CMK (cell line): Measurements from ENCODE around the gene JMJD7.
A peak's percentile ranks its signal among the peaks of the same experiment; 100 is the strongest.

ENCODE experiments used
- DNase-seq: peaks from one replicate; pipeline ENCODE4 v3.0.0-alpha.2; 2010; ENCODE audit warnings: low read depth

JMJD7 gene

DNA sequence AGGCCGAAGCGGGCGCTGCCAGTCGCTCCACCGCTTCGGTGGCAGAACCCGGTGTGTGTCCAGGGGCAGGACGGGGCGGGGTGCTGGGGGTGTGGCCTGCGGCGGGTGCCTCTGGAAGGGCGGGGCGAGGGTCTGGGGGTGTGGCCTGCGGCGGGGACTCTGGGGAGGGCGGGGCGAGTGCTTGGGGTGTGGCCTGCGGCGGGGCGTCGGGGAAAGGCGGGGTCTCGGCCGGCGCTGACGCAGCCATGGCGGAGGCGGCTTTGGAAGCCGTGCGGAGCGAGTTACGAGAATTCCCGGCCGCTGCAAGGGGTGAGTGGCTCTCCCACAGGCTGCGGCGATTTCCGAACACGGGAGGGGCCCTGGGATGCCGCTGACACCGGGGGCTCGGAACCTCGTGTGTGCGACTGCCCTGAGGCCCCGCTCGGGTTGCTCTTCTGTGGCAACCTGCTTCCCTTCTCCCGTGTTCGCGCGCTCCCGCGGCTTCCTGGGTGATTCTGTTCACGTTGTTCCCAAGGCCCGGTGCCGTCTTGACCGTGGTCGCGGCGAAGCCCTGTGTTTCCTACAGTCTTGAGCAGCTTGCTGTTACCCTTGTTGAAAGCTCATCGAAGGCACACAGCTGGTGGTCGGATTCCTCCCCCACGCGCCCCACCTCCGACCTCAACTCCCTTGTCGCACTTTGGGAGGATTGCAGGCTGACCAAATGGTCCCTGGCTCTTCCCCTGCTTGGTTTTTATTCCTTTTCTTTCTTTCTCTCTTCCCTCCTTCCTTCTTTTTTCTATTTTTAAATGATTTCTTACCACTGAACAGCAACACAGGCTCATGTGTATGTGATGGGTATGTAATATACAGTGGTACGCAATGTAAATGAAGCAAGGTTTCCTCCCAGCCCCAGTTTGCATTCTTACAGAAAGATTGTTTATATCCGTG is at the start of gene JMJD7:
Gene JMJD7, plus strand, starts transcription at position 213 of the 927 bp plus-strand sequence. Its CDS starts 33 bp downstream, at position 246.
- peak; percentile 61 for DNase-seq

DNA sequence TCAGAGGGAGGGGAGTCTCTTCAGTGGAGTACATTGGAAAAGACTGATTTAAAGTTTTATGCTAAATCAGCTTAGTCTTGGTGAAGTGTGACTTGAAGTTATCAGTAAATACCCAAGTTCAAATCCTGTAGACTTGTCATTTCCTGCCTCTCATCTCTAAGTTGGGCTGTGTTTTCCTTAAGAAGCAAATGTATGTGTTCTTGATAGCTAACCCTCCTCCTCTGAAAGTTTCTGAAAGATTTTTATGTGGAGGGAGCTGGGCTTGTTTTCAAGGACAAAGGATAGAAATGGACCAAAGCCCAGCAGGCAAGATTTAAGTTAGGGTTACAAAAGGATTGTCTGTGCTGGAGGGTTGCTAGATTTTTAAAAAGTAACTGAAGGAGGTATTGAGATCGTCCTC is 49.4 kb upstream of the JMJD7 start:
- DNase-seq, result no peak

DNA sequence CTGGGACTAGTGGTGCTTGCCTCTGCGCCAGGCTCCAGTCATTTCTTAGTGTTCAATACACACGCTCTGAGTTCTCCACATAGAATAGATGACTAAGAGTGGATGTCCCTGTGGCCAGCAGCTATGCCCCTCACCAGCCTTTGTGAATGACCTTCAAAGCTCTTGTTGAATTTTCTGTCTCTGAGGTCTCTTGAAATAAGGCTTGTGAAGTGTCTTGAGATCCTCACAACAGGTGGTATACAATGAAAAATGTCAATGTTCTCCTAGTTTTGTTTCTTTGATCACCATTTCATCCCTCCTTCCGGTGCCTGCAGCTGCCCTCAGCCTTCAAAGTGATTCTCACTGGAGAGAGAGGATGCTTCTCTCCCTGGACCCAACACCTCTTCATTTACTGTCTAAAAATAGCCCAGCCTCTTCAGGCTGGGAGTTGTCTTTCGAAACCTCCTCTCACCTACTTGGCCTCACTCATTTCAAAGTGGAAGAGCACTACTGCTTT is 48.2 kb upstream of the JMJD7 start:
- DNase-seq, result no peak

DNA sequence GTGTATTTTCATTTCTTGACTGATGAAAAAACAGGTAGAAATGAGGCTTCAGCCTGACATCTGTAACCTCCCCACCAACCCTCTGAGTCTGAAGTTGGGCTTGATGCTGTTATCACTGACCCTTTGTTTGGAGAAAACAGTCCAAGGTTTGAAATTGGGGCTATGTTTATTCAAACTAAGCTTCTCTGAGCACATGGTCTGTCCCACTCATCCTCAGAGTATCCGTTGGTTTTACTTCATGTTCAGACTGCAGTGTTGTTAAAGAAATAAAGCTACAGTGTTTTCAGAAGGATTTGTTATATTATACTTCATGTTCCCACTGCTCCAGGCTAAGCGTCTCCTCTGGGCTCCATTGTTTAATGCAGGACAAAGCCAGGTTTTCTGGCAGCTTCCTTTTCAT is 47.6 kb upstream of the JMJD7 start:
- DNase-seq, result no peak

DNA sequence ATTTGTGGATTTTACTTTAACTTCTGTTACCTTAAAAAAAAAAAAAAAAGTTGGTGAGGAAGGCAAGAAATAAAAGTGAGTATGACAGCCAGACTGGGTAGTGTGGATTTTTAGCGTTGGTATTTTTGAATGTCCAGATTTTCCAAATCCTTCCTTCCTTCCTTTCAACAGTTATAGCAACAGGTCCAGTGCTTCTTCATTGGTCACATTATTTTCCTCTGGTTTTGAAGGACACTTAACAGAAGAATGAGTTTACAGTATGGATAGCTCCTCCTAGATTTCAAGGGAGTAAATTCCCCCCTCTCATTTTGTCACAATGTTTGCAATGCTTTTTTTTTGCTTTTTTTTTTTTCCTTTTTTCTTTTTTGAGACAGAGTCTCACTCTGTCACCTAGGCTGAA is 47.2 kb upstream of the JMJD7 start:
- DNase-seq, result no peak

DNA sequence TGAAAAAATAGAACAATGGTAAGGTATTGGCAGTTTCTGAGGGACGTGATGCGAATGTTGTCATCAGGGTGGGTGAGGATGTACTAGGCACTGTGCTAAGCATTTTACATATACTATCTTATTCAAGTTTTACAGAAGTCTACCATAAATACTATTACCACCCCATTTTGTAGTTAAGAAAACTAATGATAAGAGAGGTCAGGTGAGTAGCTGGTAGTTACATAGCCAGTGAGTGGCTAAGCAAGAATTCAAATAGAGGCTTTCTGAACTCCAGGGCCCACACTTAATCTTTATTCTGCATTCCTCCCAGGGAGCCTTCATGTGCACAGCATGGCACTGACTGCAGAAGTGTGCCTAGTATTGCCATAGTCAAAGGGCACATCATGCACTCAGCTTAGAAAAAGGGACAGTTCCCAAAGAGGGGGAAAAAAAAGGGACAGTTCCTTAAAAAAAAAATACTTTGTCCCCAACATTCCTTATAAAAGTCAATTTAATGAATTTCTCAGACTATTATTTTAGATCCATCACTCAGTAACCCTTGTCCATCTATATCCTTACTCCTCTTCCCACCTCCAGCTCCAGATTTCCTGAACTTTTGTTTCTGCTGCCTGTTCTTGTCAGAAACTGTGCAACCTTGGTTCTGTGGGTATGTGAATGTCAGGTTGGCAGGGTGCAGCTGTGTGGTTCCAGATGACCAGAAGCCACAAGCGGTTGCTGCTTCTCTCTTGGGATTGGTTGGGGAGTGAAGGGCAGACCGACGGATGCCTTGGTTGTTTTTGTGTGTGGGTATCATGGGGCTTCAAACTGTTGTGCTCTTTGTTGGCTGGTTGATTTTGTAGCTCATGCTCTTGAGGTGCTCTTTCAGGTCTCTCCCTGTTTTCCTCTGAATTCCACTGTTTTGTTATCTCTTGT is 45.3 kb upstream of the JMJD7 start:
- DNase-seq, result no peak

DNA sequence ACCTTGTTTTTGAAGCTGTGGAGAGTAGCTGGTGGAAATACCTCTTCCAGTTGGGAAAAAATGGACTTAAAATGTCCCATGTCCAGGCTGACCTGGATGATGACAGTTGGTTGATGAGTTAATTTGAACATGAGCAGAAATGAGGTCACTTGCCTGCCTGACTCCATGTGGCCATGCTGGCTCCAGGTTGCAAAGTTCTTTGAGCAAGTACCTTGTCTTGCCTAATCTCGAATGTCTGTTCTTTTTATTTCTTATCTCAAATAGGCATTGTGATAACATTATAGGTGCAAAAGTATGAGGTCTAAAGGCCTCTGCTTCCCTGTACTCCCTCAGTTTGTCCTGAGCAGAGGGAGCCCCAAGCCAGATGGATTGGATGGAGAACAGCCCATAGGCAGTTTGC is 44.6 kb upstream of the JMJD7 start:
- DNase-seq, result no peak

DNA sequence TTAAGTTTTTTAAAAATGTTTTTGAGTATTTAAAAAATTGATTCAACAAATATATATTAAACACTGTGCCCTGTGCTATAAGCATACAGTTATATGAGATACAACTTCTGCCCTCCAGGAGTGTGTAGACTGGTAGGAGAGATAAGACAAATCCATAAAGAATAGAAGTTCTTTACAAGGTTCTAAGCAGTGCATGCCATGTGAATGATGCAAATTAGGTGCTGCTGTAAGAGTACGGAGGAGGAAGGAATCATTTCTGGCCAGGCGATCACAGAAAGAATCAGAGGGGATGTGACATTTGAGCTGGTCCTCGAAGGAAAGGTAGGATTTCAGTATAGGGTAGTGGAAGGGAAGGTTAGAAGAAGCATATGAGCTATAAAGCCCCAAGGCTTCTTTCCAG is 39.6 kb upstream of the JMJD7 start:
- DNase-seq, result no peak

DNA sequence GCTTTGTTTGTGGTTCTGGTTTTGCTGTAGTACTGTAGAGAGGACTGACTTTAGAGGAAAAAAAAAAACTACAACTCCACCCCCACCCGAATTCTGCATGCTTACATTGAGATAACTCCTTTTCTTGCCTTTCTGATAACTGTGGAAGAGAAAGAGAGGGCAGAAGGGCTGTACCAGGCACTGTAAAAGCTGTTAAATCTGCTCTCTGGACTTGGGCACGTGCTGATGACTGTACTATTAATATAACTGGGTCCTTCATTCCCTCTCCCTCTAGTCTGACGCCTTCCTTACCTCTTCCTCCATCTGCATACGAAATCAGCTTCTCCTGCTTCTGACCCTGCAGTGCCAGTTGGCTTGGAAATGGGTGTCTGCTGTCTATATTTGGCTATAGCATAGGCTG is 38.7 kb upstream of the JMJD7 start:
- DNase-seq, result no peak

DNA sequence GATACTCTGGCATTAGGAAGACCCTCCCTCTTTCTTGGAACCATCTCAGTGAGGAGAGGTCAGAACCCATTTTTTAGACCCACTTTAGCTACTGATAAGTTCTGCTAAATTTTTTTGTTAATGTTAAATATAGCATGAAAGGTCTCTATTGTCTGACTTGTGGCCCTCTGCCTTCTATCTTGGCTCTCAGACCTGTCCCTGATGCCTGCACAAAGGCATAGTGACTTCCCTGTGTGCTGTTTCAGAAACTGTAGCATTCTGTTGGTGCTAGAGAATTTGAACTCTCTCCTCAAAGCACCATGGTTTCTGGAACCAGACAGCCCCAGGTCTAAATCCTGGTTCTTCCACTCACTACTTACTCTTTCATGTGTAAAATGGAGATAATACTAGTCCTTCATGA is 38.2 kb upstream of the JMJD7 start:
- DNase-seq, result no peak

DNA sequence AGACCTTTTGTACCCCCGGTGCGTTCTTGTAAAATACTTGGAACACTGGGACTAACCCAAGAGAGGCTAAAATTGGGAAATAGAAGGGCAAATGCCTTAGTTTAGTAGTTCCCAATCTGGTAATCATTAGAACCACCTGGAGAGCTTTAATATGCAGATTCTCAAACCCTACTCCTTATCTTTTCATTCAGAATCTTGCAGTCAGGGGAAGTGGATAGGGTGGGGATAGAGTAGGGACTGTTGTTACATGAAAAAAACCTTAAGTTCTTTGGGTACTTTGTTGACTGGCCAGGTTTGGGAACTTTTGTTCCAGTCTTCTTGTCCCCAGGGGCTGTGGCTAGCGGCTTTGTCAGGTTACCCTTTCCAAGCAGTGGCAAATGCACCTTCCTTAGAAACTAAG is 37.7 kb upstream of the JMJD7 start:
- peak; percentile 30 for DNase-seq

DNA sequence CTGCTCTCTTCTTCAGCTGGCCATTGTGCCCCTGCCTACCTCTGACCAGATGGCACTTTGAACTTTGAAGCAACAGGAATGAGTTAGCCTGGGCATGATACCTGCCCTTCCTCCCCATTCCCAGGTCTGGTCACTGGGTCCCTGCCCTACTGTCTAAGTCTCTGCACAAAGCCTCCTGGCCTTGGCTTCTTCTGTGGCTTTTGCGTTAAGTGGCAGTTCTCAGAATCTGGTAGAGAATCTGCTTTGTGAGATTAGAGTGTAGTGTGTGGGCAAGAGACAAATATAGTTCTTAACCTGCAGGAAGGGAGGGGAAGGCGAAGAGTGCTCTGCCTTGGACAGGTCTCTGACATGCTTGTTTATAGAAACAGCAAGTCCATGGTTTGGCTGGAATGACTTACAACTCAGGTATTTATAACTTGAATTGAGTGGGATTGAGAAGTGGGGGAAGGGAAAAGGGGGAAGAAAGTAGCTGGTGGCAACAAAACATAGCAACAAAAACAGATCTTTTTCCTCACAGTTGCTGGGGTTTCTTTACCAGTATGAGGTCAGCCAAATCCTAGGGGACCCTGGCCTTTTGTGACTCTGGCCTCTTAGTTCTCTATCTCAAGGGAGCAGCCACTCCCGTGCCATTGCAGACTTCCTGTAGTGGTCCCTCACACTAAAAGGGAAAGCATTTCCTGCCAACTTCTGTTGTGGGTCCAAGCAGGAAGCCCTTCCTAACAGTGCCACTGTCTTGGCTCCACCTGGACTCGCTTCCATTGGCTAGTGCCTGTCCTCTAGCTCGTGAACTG is 36.9 kb upstream of the JMJD7 start:
- DNase-seq, result peak; percentile 85

DNA sequence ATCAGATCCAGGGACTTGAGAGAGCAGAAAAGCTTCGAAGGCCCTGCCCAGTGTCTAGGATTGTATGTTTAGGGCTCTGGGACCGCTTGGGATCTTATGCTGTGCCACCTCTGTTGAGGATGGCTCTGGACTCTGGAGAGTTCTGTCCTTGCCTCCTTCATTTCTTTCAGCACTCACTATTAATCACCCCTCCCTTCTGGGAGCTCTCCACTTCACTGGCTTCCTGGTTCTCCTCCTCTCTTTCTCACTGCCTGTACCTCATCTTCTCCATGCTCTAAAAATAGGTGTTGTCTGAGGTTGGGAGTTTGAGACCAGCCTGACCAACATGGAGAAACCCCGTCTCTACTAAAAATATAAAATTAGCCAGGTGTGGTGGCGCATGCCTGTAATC is 36.4 kb upstream of the JMJD7 start:
- no peak for DNase-seq

DNA sequence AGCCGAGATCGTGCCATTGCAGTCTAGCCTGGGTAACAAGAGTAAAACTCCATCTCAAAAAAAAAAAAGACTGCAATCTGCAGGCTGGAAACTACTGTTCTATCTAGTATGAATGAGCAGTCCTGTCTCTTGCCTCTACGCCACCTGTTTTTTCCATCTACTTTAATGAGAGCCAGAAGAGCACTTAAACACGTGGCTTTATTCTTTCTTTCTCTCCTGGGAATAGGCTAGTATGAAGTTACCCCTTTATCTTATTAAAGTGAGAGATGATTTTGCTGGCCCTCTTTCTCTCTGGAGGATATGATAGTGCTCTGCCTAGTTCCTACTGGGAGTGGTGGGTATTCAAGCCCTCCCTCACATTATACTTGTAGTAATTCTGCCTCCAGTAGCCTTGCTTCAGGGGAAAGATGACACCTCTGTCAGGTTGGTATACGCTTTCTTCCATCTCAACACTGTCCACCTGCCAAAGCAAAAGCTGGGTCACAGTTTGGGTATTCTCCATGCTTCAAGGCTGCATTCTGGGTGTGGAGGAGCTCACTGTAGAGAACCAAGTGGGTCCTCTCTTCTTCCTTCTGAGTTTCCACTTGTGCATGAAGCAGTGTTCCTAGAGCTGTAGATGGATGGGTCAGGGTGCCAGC is 35.8 kb upstream of the JMJD7 start:
- DNase-seq, result no peak

DNA sequence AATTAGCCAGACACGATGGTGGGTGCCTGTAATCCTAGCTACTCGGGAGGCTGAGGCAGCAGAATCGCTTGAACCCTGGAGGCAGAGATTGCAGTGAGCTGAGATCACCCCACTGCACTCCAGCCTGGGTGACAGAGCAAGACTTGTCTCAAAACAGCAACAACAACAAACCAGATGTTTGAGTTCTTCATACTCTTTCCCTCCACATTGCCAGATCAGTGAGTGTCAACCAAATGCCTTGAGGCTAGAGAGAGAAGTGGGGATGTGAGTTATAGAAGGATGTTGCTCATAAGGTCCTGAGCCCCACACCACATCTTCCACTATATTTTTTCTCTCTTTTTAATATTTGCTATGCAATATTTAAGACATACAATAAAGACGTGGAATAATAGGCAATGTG is 33.8 kb upstream of the JMJD7 start:
- no peak for DNase-seq

DNA sequence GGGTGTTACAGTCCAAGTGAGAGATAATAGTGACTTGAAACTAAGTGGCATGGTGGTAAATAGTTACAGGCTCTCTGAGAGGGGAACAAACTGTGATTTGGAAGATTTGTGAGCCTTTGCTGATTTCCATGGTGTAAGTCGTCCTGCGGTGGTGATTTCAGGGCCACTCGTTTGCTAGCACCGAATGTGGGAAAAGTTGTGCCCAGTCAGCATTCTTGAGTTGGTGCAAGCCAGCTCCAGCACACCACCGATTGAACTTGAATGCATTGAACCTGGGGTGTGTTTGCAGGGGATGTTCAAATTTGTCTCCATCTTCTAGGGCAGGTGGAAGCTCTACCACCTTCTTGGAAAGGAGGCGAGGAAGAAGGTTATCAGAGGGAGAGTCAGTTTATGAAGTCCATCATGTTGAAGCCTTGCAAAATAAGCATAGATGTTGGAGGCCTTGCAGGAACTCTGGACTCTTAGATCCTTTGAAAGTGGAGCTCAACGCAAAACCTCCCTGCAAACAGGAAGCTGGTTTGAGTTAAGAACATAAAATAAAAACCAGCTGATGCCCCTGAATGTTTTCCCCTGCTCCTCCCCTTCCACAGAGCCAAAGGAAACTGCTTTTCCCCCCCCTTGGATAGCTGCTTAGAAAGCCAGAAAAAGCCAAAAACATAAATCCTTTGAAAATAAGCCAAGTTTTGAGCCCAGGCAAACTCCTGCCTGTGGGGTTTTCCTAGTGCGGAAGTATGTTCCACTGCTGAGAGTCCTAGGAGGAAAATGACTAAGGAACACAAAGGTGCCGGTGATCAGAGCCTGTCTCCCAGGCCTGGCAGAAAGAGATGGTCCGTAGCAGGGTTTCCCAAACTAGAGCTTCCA is 31.7 kb upstream of the JMJD7 start:
- no peak for DNase-seq

DNA sequence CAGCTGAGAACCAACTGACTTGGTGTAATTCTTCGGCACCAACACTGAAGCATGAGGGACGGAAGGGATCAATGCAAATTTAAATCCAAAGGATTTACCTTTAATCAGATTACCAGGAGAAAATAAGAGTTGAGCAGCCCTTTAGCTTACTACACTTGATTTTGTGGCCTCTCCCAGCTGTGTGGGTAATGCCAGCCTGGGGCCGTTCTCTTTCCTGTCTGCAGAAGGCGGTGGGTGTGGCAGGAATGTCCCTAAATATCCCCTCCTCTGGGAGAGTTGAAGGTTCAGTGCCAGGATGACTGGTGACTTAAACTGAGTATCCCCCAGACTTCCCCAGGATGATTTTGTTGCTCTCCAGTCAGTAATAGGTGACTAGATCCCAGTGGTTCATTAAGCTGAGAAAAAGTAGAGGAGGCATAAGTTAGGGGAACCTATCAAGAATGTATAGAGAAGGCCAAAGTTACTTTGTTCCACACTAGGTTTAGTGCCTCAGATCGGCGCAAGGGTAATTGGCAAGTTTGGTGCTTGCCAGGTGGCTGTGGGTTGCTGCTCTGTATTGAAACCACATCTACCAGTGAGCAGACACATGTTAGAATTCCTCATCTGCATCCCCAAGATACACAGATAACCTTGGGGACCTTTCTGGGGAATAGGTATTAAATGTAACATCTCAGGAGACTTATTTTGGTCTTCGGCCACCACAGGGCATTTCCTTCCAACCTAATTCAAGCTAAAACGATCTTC is 30.5 kb upstream of the JMJD7 start:
- DNase-seq, result no peak

DNA sequence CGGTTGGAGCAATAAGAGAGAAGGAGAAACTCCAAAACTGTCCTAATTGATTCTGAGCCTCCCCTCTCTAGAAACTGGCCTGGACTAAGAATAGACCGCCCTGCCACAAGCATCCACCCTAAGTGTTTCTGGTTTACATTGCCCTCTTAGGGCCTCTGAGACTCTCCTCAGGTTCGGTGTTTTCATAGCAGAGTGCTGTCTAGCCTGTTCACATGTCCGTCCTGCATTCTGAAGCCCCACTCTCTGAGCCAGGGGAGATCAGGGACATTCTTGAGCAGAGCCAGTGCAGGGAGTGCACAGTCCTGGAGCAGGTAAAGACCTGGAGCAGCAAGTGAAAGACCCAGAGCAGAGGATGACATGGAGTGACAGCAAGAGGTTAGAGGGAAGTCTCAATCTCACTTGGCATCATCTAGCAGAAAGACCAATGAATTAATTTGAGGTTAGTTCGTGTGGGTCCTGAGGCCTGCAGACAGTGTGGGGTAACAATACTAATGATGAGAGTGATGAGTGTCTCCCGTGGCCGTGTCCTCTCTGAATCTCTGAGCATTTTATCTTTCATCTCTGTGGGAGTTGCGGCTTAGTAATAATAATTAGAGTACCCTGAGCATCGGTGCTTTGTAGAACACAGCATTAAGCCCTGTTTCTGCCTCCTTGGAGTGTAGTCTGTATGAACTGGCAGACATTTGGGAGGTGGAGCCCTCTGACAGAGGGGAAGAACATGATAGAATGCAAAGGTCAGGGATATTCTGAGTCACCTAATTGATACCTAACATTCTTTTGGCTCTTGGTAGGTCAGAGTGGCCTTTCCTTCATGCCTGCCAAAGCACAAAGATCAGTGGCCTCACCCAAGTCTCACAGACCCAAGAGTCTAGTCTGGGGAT is 29.0 kb upstream of the JMJD7 start:
- no peak for DNase-seq

DNA sequence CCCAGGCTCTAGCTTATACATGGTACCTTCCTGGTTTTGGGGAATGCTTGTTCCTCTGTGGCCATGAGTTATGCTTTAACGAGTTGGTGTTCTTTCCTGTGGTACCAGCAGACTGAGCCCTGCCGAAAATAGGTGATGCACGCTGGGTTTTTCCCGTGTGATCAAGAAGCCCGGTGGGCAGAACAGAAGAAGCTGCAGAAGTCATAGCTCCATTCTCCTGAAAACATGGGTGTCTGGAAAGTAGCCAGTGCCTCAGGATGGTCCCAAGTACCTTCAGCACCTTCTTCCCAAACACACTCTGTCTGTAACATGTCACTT is 28.4 kb upstream of the JMJD7 start:
- DNase-seq, result no peak
